ENCODE results near the gene OR4N2.
"Not testable (repeated sequence)": the region's sequence is repeated elsewhere in the genome, so short reads cannot be mapped to it uniquely, and the experiment has no call there.

DNA sequence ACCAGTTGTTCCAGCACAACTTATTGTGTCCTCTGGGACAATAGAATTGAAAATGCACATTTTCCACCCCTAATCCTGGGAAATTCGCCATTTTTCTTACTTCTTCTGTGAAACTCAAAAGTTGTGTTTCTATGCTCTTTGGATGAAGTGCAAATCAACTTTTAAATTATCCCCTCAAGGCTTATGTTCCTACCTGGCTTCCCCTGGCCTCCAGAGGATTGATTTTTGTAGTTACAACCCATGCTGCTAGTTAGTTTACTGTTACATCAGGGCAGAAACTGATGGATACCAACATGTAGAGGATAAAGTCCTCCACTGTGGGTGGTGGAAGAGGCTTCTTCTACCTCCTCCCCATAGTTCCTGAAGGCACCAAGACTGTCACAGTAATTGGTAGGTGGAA, 30.4 kb upstream of the OR4N2 start, which contains the start of gene OR4M1:
- TF ChIP-seq, protein P1, sequence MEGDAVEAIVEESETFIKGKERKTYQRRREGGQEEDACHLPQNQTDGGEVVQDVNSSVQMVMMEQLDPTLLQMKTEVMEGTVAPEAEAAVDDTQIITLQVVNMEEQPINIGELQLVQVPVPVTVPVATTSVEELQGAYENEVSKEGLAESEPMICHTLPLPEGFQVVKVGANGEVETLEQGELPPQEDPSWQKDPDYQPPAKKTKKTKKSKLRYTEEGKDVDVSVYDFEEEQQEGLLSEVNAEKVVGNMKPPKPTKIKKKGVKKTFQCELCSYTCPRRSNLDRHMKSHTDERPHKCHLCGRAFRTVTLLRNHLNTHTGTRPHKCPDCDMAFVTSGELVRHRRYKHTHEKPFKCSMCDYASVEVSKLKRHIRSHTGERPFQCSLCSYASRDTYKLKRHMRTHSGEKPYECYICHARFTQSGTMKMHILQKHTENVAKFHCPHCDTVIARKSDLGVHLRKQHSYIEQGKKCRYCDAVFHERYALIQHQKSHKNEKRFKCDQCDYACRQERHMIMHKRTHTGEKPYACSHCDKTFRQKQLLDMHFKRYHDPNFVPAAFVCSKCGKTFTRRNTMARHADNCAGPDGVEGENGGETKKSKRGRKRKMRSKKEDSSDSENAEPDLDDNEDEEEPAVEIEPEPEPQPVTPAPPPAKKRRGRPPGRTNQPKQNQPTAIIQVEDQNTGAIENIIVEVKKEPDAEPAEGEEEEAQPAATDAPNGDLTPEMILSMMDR (IDR thresholded peaks at IDR 0.05) = not testable (repeated sequence)
- TF ChIP-seq TEAD4 (IDR thresholded peaks at IDR 0.05; ENCODE audit: borderline replicate concordance, insufficient read depth); POLR2AphosphoS5 (IDR thresholded peaks at IDR 0.05; ENCODE audit: low read depth, low read length); NRF1 (IDR thresholded peaks at IDR 0.05; ENCODE audit: low read depth, low read length); FOXM1 (IDR thresholded peaks at IDR 0.05; ENCODE audit: low read depth); REST (IDR thresholded peaks at IDR 0.05; ENCODE audit: low read depth, low read length); CHD2 (IDR thresholded peaks at IDR 0.05; ENCODE audit: low read length, partially characterized antibody); SIN3A (IDR thresholded peaks at IDR 0.05; ENCODE audit: borderline replicate concordance, low read depth, low read length); MAX (IDR thresholded peaks at IDR 0.05; ENCODE audit: low read depth); GATA2 (CRISPR knock-in tag; IDR thresholded peaks at IDR 0.05): not testable (repeated sequence)
